SK-N-SH treated with all-trans-retinoic acid at 6 μM for 48 hours (cell line): ENCODE results near the gene SVIL.
A peak's percentile ranks its signal among the peaks of the same experiment; 100 is the strongest.

ENCODE experiments used
- ATAC-seq: fragments of 200-7000 bp; cut with Tn5 transposase; 3 replicates; pipeline ENCODE4 v1.9.1; 2020; ENCODE audit warnings: mild to moderate bottlenecking, moderate library complexity
- ARNTL ChIP-seq: fragments of 450-650 bp; formaldehyde crosslinking; IDR thresholded peaks from 2 replicates; pipeline ENCODE4 v1.5.0; 2020; ENCODE audit warnings: low read depth, mild to moderate bottlenecking, moderate library complexity, borderline replicate concordance
- CREB5 ChIP-seq: fragments of 250-450 bp; sonication (Bioruptor Pico); IDR thresholded peaks from 2 replicates; pipeline ENCODE4 v1.5.1; 2020; ENCODE audit warnings: low read depth, mild to moderate bottlenecking, moderate library complexity
- CSDC2 ChIP-seq: fragments of 250-450 bp; sonication (Bioruptor Pico); IDR thresholded peaks from 2 replicates; pipeline ENCODE4 v1.5.0; 2020; ENCODE audit warnings: mild to moderate bottlenecking, moderate library complexity
- CSRNP3 ChIP-seq: fragments of 250-450 bp; sonication (Bioruptor Pico); IDR thresholded peaks from 2 replicates; pipeline ENCODE4 v1.5.1; 2021; ENCODE audit warnings: mild to moderate bottlenecking, moderate library complexity
- ESRRG ChIP-seq: fragments of 250-450 bp; sonication (Bioruptor Pico); IDR thresholded peaks from 2 replicates; pipeline ENCODE4 v1.6.1; 2021; ENCODE audit warnings: mild to moderate bottlenecking
- GLIS3 ChIP-seq: fragments of 250-450 bp; sonication (Bioruptor Pico); IDR thresholded peaks from 2 replicates; pipeline ENCODE4 v1.5.0; 2020; ENCODE audit warnings: mild to moderate bottlenecking, moderate library complexity
- ISL1 ChIP-seq: fragments of 250-450 bp; sonication (Bioruptor Pico); IDR thresholded peaks from 2 replicates; pipeline ENCODE4 v2.1.2; 2022; ENCODE audit warnings: mild to moderate bottlenecking, moderate library complexity
- OSR1 ChIP-seq: fragments of 250-450 bp; sonication (Bioruptor Pico); IDR thresholded peaks from 2 replicates; pipeline ENCODE4 v1.8.0; 2022; ENCODE audit warnings: moderate library complexity, mild to moderate bottlenecking, inconsistent platforms
- RARB ChIP-seq: fragments of 250-450 bp; sonication (Bioruptor Pico); IDR thresholded peaks from 2 replicates; pipeline ENCODE4 v1.8.0; 2021; ENCODE audit warnings: mild to moderate bottlenecking, moderate library complexity
- SNAI2 ChIP-seq: fragments of 250-450 bp; sonication (Bioruptor Pico); IDR thresholded peaks from 2 replicates; pipeline ENCODE4 v1.5.0; 2020; ENCODE audit warnings: mild to moderate bottlenecking, moderate library complexity
- TCF4 ChIP-seq: fragments of 250-450 bp; sonication (Bioruptor Pico); IDR thresholded peaks from 2 replicates; pipeline ENCODE4 v1.8.0; 2021; ENCODE audit warnings: mild to moderate bottlenecking, moderate library complexity, borderline replicate concordance
- TSHZ2 ChIP-seq: fragments of 250-450 bp; sonication (Bioruptor Pico); IDR thresholded peaks from 2 replicates; pipeline ENCODE4 v1.5.0; 2020; ENCODE audit warnings: mild to moderate bottlenecking, moderate library complexity
- ZC3H10 ChIP-seq: fragments of 250-450 bp; sonication (Bioruptor Pico); IDR thresholded peaks from 2 replicates; pipeline ENCODE4 v1.5.1; 2021; ENCODE audit warnings: mild to moderate bottlenecking, moderate library complexity
- ZFP3 ChIP-seq: fragments of 250-450 bp; sonication (Bioruptor Pico); IDR thresholded peaks from 2 replicates; pipeline ENCODE4 v1.5.0; 2020; ENCODE audit warnings: mild to moderate bottlenecking, moderate library complexity
- ZFP30 ChIP-seq: fragments of 450-650 bp; formaldehyde crosslinking; IDR thresholded peaks from 2 replicates; pipeline ENCODE4 v1.5.0; 2022; ENCODE audit warnings: mild to moderate bottlenecking, moderate library complexity
- ZNF565 ChIP-seq: fragments of 450-650 bp; formaldehyde crosslinking; conservative IDR thresholded peaks from 2 replicates; pipeline ENCODE4 v1.5.0; 2020; ENCODE audit warnings: low read depth, mild to moderate bottlenecking, moderate library complexity
- ZNF70 ChIP-seq: fragments of 450-650 bp; formaldehyde crosslinking; IDR thresholded peaks from 2 replicates; pipeline ENCODE4 v1.5.0; 2020; ENCODE audit warnings: mild to moderate bottlenecking, moderate library complexity
- TF ChIP-seq, protein P1 (sequence below): fragments of 250-450 bp; sonication (Bioruptor Pico); IDR thresholded peaks from 2 replicates; pipeline ENCODE4 v1.8.0; 2020; ENCODE audit warnings: mild to moderate bottlenecking, moderate library complexity, borderline replicate concordance
- TF ChIP-seq, protein P2 (sequence below): fragments of 250-450 bp; sonication (Bioruptor Pico); IDR thresholded peaks from 2 replicates; pipeline ENCODE4 v1.8.0; 2021; ENCODE audit warnings: low read depth, mild to moderate bottlenecking, moderate library complexity, borderline replicate concordance

SVIL gene

GRCh38 chr10:29479981-29480954 is 154.5 kb downstream of the SVIL start:
- ATAC-seq = no peak
- TF ChIP-seq TCF4 (CRISPR knock-in tag) (no peak), CREB5 (no peak), ARNTL (CRISPR knock-in tag) (no peak), ZNF565 (CRISPR knock-in tag) (no peak), CSDC2 (CRISPR knock-in tag) (no peak), OSR1 (CRISPR knock-in tag) (no peak), RARB (CRISPR knock-in tag) (no peak), ESRRG (no peak), TSHZ2 (no peak), GLIS3 (CRISPR knock-in tag) (no peak), SNAI2 (CRISPR knock-in tag) (no peak), ISL1 (CRISPR knock-in tag) (no peak), ZC3H10 (no peak)
- TF ChIP-seq, protein P1, sequence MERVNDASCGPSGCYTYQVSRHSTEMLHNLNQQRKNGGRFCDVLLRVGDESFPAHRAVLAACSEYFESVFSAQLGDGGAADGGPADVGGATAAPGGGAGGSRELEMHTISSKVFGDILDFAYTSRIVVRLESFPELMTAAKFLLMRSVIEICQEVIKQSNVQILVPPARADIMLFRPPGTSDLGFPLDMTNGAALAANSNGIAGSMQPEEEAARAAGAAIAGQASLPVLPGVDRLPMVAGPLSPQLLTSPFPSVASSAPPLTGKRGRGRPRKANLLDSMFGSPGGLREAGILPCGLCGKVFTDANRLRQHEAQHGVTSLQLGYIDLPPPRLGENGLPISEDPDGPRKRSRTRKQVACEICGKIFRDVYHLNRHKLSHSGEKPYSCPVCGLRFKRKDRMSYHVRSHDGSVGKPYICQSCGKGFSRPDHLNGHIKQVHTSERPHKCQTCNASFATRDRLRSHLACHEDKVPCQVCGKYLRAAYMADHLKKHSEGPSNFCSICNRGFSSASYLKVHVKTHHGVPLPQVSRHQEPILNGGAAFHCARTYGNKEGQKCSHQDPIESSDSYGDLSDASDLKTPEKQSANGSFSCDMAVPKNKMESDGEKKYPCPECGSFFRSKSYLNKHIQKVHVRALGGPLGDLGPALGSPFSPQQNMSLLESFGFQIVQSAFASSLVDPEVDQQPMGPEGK (CRISPR knock-in tag) = no peak
- TF ChIP-seq, protein P2, sequence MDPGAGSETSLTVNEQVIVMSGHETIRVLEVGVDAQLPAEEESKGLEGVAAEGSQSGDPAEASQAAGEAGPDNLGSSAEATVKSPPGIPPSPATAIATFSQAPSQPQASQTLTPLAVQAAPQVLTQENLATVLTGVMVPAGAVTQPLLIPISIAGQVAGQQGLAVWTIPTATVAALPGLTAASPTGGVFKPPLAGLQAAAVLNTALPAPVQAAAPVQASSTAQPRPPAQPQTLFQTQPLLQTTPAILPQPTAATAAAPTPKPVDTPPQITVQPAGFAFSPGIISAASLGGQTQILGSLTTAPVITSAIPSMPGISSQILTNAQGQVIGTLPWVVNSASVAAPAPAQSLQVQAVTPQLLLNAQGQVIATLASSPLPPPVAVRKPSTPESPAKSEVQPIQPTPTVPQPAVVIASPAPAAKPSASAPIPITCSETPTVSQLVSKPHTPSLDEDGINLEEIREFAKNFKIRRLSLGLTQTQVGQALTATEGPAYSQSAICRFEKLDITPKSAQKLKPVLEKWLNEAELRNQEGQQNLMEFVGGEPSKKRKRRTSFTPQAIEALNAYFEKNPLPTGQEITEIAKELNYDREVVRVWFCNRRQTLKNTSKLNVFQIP (CRISPR knock-in tag) = no peak

- no peak for ATAC-seq
- no peak for TF ChIP-seq SNAI2 (CRISPR knock-in tag)
These were observed 155.5 kb downstream of the SVIL start for GRCh38 chr10:29479081-29479925.

- TF ChIP-seq, protein P1 (CRISPR knock-in tag) = no peak
- no peak for TF ChIP-seq ZFP3 (CRISPR knock-in tag)
- TF ChIP-seq ZNF565 (CRISPR knock-in tag) = no peak
- no peak for TF ChIP-seq CSRNP3 (CRISPR knock-in tag)
- no peak for TF ChIP-seq CREB5
- TF ChIP-seq ARNTL (CRISPR knock-in tag) = no peak
- no peak for TF ChIP-seq ZNF70
- TF ChIP-seq ZC3H10 = no peak
- no peak for TF ChIP-seq SNAI2 (CRISPR knock-in tag)
- TF ChIP-seq ZFP30 (CRISPR knock-in tag) = no peak
- TF ChIP-seq OSR1 (CRISPR knock-in tag) = no peak
- no peak for TF ChIP-seq RARB (CRISPR knock-in tag)
- peak; percentile 12; the same call in 1 of the 3 replicates for ATAC-seq
These were observed 161.2 kb downstream of the SVIL start for GRCh38 chr10:29473406-29474100.
